ENCODE results near the gene GMEB1. TPM values are rescaled to one million over a fixed set of nuclear protein-coding genes. Genes with fewer than 3 reads are reported as not detected.
"Not testable (repeated sequence)": the region's sequence is repeated elsewhere in the genome, so short reads cannot be mapped to it uniquely, and the experiment has no call there.

GMEB1 gene
- 11.7 TPM for total RNA-seq

GRCh38 chr1:28668191-28668955, at the start of gene GMEB1:
Gene GMEB1, plus strand, starts transcription at chr1:28668784. Its CDS starts 14,829 bp downstream, at chr1:28683613.
- DNase-seq (ENCODE audit: low spot score): peak; percentile 87

- no peak for DNase-seq (ENCODE audit: low spot score)
Measured at GRCh38 chr1:28631713-28632112, 36.9 kb upstream of the GMEB1 start.

- DNase-seq (ENCODE audit: low spot score): no peak
Measured at GRCh38 chr1:28632560-28632959, 36.0 kb upstream of the GMEB1 start.

DNA sequence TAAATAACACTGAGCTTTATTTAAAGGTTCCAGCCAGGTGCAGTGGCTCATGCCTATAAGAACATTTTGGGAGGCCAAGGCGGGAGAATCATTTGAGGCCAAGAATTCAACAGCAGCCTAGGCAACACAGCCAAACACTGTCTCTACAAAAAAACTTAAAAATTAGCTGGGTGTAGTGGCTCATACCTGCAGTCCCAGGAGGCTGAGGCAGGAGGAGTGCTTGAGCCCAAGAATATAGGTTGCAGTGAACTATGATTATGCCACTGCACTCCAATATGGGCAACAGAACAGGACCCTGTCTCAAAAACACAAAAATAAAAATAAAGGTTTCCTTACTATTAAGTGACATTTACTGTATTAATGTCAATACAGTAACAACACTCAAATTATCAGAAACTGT, 27.8 kb upstream of the GMEB1 start:
- no peak for DNase-seq (ENCODE audit: low spot score)

DNA sequence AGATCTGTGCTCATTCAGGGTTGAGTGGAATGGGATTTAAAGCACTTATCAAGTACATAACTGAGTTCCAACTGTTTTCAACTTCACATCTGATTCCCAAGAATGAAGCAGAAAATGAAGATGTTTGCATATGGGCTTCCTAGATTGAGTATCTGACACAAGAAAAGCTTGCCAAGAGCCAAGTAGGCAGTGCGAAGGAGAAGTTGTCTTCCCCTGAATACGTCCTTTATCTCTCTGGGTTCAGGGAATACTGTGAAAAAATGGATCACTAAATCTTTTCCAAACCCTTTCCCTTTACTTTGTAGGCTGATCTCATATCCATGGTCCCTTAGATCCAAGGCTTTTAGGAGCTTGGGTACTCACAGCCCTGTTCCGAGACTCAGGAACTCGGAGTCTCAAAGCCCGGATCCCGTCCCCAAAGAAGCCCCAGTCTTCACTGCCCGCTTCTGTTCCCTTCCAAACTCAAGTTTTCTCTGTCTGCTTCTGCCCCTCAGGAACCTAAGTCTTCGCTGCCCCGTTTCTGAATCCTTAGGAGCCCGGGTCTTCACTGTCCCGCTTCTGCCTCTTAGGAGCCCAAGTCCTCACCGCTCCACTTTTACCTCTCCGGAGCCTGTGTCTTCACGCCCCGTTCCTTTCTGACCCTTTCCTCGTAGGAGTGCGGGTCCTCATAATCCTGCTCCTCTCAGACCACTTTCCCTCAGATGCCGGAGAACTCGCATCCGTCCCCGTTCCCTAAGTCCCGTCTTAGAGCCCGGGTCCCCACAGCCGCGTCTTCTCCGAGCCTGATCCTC, 26.3 kb upstream of the GMEB1 start:
- no peak for DNase-seq (ENCODE audit: low spot score)

- DNase-seq (ENCODE audit: low spot score): peak; percentile 95
Measured at GRCh38 chr1:28642847-28643635, 25.5 kb upstream of the GMEB1 start, which contains the start of gene TAF12. Gene TAF12, minus strand, starts transcription at chr1:28643067. Its CDS starts 20,986 bp downstream, at chr1:28622081.

DNA sequence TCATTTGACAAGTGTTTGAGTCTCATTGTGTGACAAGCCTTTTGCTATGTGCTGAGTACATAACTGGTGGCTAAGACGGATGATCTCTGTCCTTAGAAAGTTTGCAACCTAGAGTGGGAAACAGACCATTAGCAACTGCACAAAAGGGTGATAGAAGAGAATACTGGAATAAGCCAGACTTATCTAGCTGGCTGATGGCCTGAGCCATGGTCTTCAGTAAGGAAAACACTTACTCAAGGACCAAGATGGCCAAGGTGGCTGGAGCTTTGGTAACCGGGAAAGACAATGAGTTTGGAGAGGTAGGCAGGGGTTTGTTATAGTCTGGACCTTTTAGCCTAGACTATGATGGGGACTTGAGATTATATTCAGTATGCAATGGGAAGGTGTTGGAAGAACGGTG, 24.1 kb upstream of the GMEB1 start:
- DNase-seq (ENCODE audit: low spot score): no peak

DNA sequence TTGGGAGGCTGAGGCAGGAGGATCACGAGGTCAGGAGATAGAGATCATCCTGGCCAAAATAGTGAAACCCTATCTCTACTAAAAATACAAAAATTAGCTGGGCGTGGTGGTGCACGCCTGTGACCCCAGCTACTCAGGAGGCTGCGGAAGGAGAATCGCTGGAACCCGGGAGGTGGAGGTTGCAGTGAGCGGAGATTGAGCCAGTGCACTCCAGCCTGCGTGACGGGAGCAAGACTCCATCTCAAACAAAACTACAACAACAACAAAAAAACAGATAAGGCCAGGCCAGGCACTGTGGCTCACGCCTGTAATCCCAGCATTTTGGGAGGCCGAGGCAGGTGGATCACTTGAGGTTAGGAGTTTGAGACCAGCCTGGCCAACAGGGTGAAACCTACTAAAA, 23.2 kb upstream of the GMEB1 start:
- not testable (repeated sequence) for DNase-seq (ENCODE audit: low spot score)

- no peak for DNase-seq (ENCODE audit: low spot score)
Measured at GRCh38 chr1:28646040-28646439, 22.5 kb upstream of the GMEB1 start.

DNA sequence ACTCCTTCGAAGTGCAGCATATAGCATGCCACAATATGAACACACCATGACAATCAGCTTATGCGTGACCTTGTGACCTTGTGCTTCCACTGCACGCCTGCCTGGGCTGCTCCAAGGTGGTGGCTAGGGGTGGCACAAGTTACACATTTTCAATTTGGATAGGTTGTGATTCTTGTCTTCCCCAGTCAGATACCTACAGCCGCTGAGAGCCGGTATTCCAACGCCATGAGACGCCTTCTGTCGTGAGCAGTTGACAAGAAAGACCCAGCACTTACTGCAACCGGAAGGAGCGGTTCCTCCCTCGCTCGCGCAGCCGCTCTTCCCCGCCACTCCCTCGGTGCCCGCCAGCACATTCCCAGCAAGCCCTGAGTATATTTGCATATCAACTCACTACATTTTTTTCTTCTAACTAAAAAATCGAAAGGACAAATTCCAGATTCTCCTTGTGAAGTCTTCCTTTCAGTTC, 20.5 kb upstream of the GMEB1 start:
- peak; percentile 91 for DNase-seq (ENCODE audit: low spot score)

DNA sequence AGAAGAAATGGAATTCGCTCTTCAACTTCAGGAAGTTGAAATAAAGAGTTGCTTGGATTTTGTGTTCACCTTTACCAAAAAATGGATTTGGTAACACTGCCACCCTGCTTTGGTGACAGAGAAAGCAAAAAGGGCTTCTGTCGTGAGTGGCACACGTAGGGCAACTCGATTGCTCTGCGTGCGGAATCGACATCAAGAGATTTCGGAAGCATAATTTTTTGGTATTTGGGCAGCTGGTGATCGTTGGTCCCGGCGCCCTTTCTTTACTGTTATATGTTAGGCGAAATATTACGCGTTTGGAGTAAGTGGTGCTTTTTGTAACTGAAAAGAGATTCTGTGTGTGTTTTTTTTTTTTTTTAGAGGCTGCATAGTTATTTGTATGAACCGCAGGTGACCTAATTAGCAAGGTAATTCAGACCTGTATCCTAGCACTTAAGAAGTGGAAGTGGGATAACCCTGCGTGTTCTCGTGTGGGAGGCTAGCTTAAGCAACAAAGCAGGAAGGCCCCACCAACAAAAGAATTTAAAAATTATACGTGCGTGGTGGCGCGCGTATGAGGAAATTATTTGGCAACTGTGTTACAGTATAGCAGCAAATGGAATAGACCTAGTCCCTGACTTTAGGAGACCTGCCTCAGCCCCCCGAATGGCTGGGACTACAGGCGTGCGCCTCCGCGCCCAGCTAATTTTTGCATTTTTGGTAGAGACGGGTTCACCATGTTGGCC, 19.9 kb upstream of the GMEB1 start, which contains the start of gene RNU11:
Gene RNU11 (plus strand): TSS at position 127 of the 725 bp plus-strand sequence.
- DNase-seq (ENCODE audit: low spot score): peak; percentile 91

DNA sequence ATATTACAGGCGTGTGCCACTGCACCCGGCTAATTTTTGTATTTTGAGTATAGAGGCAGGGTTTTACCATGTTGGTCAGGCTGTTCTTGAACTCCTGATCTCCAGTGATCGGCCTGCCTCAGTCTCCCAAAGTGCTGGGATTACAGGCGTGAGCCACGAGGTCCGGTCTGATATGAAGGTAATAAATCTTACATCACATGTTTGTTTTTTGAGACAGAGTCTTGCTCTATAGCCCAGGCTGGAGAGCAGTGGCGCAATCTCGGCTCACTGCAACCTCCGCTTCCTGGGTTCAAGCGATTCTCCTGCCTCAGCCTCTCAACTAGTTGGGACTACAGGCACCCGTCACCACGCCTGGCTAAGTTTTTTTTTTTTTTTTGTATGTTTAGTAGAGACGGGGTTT, 15.5 kb upstream of the GMEB1 start:
- DNase-seq (ENCODE audit: low spot score): not testable (repeated sequence)

DNA sequence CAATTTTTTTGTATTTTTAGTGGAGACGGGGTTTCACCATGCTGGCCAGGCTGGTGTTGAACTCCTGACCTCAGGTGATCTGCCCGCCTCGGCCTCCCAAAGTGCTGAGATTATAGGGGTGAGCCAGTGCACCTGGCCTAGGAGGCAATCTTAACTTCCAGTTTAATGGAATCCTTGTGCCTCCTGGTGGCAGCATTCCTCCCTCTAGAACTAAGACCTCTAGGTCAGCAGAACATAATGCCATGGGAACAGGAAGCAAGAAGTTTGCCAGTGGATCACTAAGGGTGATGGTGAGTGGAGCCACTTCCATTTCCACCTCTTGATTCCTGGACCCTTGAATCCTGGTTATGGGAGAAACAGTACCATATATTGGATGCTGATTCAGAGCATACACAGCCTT, 14.7 kb upstream of the GMEB1 start:
- not testable (repeated sequence) for DNase-seq (ENCODE audit: low spot score)

DNA sequence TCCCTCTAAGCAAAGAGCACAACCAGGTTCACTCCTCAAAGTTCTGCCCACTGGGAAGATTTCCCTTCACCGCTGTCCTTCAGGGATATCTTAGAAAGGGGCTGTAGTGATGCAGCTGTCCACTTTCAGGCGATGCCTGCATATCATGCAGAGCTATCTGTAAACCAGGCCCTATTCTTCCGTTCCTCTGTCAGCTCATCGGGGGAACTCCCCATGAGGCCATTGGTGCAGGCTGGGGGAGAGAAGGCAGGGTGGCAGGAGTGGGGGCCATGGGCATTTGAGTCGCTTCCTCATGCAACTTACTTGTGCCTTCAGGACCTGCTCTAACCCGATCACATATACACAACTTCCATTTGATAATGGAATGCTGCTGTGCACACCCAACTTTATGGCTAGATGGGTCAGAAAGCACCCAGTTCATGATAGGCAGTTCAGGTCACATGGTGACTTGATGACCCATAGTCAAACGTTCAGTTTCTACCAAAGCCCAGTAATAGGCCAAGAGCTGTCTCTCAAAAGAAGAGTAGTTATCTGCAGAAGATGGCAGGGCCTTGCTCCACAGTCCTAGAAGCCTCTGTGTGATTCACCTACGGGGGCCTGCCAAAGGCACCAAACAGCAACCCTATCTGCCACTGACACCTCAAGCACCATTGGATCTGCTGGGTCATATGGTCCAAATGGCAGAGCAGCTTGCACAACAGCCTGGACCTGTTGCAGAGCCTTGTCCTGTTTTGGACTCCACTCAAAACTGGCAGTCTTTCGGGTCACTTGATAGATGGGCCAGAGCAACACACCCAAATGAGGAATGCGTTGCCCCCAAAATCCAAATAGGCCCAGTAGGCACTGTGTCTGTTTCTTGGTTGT, 12.9 kb upstream of the GMEB1 start:
- not testable (repeated sequence) for DNase-seq (ENCODE audit: low spot score)

GRCh38 chr1:28656335-28656734, 12.2 kb upstream of the GMEB1 start:
- DNase-seq (ENCODE audit: low spot score): no peak

DNA sequence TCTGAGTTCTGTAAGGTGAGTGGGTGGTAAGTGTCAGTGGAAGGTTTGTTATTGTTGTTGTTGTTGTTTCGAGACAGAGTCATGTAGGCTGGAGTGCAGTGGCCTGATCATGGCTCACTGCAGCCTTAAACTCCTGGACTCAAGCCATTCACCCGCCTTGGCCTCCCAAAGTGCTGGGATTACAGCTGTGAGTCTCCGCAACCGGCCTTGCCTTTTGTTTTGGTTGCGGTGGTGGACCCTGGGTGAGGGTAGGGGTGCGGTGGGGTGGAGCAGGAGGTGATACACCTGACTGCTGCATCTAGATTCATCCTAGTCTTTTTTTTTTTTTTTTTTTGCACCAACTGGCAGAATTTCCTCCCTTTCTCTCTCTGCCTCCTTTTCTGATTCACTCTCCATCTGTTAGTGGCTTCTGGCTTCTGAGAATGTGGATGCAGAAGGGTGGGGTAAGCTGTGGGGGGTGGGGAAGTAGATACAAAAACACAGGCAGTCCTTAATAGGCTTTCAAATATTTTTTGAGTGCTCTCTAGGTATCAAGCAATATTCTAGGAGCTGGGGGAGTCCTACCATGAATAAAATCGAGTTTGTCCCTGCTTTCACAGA, 4.6 kb upstream of the GMEB1 start:
- no peak for DNase-seq (ENCODE audit: low spot score)

DNA sequence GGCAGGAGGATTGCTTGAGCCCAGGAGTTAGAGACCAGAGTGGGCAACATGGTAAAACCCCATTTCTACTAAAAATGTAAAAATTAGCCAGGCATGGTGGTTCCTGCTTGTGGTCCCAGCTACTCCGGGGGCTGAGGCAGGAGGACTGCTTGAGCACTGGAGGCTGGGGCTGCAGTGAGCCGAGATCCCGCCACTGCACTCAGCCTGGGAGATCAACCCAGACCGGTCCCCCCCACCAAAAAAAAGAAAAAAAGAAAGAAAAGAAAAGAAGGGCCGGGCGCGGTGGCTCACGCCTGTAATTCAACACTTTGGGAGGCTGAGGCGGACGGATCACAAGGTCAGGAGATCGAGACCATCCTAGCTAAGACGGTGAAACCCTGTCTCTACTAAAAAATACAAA, 1.8 kb upstream of the GMEB1 start:
- no peak for DNase-seq (ENCODE audit: low spot score)

DNA sequence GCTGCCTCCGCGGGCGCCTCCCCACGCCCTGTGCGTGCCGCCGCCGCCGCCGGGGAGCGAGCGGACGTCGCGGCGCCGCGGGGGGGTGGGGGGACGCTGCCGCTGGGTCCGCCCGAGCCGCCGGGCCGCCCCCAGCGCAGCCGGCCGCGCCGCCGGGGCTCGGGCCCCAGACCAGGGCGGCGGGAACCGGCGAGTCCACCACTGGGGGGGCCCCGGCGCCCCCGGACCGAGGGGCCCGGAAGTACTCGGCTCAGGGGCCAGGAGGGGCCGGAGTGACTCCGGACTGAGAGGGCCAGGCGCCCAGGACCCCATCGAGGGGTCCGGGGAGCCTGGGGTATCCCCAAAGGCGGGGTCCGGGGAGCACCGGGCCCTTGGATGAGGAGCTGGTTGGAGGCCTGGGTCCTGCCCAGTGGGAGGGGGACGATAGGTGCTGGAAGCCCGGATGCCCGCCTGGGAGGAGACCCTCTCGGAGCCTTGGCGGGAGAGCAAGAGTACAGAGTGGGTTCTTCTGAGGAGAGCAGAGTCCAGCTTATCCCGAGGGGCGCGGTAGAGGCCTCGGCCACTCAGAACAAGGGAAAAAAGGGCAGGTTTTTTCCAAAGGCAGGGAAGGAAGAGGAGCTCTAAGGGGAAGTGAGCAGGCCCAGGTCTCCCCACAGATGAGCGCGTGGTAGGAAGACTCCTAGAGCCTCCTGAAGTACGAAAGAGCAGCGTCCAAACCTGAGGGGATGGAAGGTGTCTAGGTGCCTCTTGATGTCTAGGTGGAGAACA, 556 bp downstream of the GMEB1 start:
- DNase-seq (ENCODE audit: low spot score): no peak

DNA sequence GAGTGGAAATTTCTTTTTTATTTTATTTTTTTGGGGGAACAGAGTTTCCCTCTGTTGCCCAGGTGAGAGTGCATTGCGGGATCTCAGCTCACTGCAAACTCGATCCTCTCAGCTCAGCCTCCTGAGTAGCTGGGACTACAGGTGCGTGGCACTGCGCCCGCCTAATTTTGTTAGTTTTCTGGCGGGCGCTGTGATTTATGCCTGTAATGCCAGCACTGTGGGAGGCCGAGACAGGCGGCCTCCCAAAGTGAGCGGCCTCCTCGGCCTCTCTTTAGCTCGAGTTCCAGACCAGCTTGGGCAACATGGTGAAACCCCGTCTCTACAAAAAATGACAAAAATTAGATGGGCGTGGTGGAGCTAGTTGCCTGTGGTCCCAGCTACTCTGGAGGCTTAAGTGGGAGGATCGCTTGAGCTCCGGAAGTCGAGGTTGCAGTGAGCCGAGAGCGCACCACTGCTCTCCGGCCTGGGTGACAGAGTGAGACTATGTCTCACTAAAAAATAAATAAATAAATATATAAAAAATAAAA, 2.7 kb downstream of the GMEB1 start:
- no peak for DNase-seq (ENCODE audit: low spot score)
